AG04449 (cell line): ENCODE data around the gene ADIPOR1.
A peak's percentile ranks its signal among the peaks of the same experiment; 100 is the strongest.
"Not testable (repeated sequence)": the region's sequence is repeated elsewhere in the genome, so short reads cannot be mapped to it uniquely, and the experiment has no call there.

ENCODE experiments used
- CTCF ChIA-PET: fragments of 350-600 bp; formaldehyde crosslinking; extraction: SDS; loops from one replicate; lab custom pipeline; 2021; ENCODE audit warnings: antibody characterized with exemption; lab: Yijun Ruan, JAX
- POLR2A ChIA-PET: fragments of 400-600, 350-600 bp; formaldehyde crosslinking; extraction: SDS; loops from one replicate; lab custom pipeline; 2020; ENCODE audit warnings: antibody characterized with exemption, inconsistent platforms; lab: Yijun Ruan, JAX
- DNase-seq: peaks from one replicate; pipeline ENCODE4 v3.0.0-alpha.2; 2010; ENCODE audit warnings: low read depth, low spot score
- H3K4me3 ChIP-seq: 2 replicates; pipeline ENCODE4 v1.5.1; 2011; ENCODE audit warnings: low read depth, mild to moderate bottlenecking, control low read depth, low read length
- TF ChIP-seq, protein P1 (sequence below): IDR thresholded peaks from one replicate; pipeline ENCODE4 v1.5.1; 2011; ENCODE audit warnings: mild to moderate bottlenecking, moderate library complexity, low read length, control low read depth, inconsistent platforms; ENCODE audit not compliant: insufficient read depth; ENCODE audit errors: missing control alignments

The ADIPOR1 gene, protein sequence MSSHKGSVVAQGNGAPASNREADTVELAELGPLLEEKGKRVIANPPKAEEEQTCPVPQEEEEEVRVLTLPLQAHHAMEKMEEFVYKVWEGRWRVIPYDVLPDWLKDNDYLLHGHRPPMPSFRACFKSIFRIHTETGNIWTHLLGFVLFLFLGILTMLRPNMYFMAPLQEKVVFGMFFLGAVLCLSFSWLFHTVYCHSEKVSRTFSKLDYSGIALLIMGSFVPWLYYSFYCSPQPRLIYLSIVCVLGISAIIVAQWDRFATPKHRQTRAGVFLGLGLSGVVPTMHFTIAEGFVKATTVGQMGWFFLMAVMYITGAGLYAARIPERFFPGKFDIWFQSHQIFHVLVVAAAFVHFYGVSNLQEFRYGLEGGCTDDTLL

DNA sequence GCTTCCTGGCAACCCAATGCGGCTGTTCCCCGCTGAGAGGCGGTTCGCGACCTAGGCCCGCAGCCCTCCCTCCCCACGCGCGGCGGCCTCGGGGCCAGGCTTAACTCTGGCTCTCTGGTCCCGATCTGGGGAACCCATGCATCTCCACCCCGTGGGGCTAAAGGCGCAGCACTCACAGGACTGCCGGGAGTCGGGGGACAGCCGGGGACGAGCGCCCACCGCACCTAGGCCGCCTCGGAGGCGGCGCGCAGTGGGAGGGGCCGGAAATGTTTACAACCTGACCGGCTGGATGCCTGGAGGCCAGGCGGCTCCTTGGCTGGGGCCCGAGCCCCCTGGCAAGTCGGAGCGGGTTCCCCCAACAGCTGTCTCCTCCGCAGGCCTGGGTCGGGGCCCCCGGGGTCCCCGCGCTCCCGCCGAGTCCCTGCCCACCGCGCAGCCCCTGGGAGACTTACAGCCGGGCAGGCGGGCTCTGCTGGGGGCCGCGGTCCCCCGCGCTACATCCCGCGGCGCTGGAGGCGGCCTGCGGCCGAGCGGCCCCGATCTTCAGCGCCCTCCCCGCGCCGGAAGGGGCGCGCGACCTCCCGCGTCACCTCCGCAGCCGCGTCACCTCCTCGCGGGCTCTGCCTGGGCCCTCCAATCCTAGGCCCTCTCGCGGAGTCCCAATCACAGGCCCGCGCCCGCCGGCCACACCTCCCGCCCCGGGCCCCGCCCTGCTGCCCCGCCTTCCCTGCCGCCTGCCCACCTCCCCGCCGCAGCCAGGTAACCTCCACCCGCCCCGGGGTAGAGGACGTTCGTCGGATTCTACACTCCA is at the start of gene ADIPOR1:
Gene ADIPOR1 (minus strand): TSS at position 580 of the 811 bp plus-strand sequence. CDS start 7,242 bp downstream, outside the sequence.
- CTCF ChIA-PET, result no interaction called here
- H3K4me3 ChIP-seq, result peak within 1 kb of the TSS; percentile 91
- DNase-seq, result no peak
- POLR2A ChIA-PET, result no interaction called here
- TF ChIP-seq, protein P1, sequence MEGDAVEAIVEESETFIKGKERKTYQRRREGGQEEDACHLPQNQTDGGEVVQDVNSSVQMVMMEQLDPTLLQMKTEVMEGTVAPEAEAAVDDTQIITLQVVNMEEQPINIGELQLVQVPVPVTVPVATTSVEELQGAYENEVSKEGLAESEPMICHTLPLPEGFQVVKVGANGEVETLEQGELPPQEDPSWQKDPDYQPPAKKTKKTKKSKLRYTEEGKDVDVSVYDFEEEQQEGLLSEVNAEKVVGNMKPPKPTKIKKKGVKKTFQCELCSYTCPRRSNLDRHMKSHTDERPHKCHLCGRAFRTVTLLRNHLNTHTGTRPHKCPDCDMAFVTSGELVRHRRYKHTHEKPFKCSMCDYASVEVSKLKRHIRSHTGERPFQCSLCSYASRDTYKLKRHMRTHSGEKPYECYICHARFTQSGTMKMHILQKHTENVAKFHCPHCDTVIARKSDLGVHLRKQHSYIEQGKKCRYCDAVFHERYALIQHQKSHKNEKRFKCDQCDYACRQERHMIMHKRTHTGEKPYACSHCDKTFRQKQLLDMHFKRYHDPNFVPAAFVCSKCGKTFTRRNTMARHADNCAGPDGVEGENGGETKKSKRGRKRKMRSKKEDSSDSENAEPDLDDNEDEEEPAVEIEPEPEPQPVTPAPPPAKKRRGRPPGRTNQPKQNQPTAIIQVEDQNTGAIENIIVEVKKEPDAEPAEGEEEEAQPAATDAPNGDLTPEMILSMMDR, result no peak

DNA sequence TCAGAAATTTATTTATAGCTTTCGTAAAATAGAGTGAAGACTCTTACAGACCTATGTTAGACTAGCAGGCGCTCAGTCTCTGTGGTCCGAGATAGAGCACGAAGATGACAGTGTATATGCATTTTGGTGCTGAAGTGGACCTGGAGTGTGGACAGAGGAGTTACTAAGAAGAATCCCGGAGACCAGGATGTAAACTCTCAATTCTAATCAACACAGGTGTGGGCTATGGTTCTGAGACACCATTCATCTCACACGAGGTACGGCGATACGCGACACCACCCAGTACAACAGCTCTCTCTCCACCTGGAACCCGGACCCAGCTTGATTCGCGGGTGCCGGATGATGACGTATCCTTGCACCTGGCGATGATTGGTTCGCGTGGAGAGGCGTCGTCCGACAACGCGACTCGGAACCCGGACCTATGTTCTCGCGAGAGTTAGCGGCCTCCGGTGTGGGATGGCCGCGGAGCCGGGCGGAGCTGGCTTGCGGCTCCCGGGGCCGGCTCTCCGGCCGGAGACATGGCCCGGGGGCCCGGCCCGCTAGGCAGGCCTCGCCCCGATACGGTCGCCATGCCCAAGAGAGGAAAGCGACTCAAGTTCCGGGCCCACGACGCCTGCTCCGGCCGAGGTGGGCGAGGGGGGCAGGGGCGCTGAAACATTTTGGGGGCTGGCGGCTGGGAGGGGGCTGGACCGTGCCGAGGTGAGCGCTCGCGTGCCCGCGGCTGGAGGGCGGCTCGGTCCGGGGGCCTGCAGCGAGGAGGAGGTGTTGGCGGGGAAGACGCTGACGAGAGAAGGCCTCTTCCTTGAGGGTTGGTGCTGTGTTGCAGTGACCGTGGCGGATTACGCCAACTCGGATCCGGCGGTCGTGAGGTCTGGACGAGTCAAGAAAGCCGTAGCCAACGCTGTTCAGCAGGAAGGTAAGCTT is 49.1 kb upstream of the ADIPOR1 start, which contains the start of gene TMEM183A:
Gene TMEM183A (plus strand): TSS at position 427 of the 924 bp plus-strand sequence. CDS start 92 bp downstream, at position 519.
- peak within 1 kb of the TSS; percentile 86 for H3K4me3 ChIP-seq
- ChIA-PET CTCF (interaction anchor here (0.6 to 4.1 kb wide), 9 partner anchors 9 to 263 kb away, joined by 3 to 20 read pairs (median 10); no protein-coding TSS in a partner anchor), POLR2A (interaction anchor here (0.6 to 1.2 kb wide), 6 partner anchors 19 to 852 kb away, joined by 3 to 4 read pairs (median 4); partner anchors contain the start of genes KLHL12, PPFIA4 and UBE2T)
- peak; percentile 54 for DNase-seq
- TF ChIP-seq, protein P1, result no peak

DNA sequence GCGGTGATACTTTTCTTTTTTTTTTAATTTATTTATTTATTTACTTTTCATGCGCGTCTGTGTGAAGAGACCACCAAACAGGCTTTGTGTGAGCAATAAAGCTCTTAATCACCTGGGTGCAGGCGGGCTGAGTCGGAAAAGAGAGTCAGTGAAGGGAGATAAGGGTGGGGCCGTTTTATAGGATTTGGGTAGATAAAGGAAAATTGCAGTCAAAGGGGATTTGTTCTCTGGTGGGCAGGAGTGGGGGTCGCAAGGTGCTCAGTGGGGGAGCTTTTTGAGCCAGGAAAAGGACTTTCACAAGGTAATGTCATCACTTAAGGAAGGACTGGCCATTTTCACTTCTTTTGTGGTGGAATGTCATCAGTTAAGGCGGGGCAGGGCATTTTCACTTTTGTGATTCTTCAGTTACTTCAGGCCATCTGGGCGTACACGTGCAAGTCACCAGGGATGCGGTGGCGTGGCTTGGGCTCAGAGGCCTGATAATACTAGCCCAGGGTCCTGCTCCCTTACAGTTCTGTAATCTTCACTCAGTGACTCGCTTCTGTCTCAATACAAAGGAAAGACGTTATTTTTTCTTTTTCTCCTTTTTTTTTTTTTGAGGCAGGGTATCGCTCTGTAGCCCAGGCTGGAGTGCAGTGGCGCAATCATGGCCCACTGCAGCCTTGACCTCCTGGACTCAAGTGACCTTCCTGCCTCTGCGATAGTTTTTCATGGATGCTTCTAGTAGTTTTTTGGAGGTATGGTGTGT is 47.5 kb upstream of the ADIPOR1 start:
- POLR2A ChIA-PET, H3K4me3 ChIP-seq, DNase-seq: not testable (repeated sequence)
- CTCF ChIA-PET, result interaction anchor here (1.1 to 3.2 kb wide), 7 partner anchors 8 to 269 kb away, joined by 3 to 19 read pairs (median 4); no protein-coding TSS in a partner anchor

DNA sequence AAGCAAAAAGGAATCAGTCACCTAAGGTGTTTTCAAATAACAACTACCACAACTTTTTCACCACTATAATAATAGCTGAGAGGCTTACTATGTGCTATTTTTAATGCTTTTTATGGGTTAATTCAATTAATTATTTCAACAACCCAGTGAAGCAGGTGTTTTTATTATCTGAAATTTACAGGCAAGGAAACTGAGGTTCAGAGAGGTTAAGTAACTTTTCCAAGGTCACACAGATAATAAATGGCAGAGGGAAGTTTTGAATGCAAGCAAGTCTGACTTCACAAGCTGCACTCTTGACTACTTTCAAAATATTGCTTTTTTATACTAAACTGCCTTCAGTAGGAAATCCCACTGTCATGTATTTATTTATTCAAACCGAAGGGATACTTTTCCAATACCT is 44.8 kb upstream of the ADIPOR1 start:
- TF ChIP-seq, protein P1, result no peak
- ChIA-PET CTCF (interaction anchor here (0.7 to 1.0 kb wide), 4 partner anchors 10 to 264 kb away, joined by 3 to 5 read pairs (median 3); no protein-coding TSS in a partner anchor), POLR2A (no interaction called here)
- no peak overlapping the region for H3K4me3 ChIP-seq
- no peak for DNase-seq

DNA sequence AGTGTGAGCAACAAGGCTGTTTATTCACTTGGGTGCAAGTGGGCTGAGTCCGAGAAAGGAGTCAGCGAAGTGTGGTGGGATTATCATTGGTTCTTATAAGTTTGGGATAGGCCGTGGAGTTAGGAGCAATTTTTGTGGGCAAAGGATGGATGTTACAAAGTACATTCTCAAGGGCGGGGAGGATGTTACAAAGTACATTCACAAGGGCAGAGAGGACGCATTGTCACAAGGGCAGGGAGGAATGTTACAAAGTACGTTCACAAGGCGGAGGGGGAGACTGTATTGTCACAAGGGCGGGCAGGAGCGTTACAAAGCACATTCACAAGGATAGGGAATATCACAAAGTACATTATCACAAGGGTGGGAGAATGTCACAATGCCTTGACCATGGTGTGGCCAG is 43.9 kb upstream of the ADIPOR1 start:
- CTCF ChIA-PET, result interaction anchor here (1.1 to 3.9 kb wide), 4 partner anchors 8 to 34 kb away, joined by 3 to 53 read pairs (median 5); no protein-coding TSS in a partner anchor
- TF ChIP-seq, protein P1, result no peak
- DNase-seq, result no peak
- POLR2A ChIA-PET, result no interaction called here
- no peak overlapping the region for H3K4me3 ChIP-seq
